T-helper 2 cell (primary cell): ENCODE measurements around the gene KCNIP1.
"Not testable (repeated sequence)": the region's sequence is repeated elsewhere in the genome, so short reads cannot be mapped to it uniquely, and the experiment has no call there.

Source experiments
- DNase-seq, 5 experiments: peaks; one replicate each; pipeline versions ENCODE4 v3.0.0 to v3.0.0-alpha.2; 2012 to 2022

KCNIP1 gene

GRCh38 chr5:170755679-170756456 is 252.0 kb downstream of the KCNIP1 start:
- no peak for DNase-seq

DNA sequence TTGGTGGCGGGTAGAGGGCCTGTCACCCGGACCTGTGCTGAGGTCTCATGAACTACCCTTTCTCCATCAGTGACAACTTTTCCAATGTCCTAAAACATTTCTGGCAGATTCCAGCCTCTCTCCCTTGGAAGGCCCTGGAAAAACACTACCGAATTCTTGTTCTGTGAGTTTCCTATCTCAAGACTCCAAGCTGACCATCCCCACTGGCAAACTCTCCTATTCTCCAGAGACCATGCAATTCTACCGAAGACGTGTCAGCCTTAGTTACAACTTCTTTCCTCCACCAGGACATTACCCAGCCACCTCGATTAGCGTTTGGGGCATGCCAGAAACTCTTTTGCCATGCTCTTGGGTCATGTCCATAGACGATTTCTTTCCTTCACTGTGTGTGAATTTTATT is 252.9 kb downstream of the KCNIP1 start:
- no peak for DNase-seq

- DNase-seq: no peak
Measured at GRCh38 chr5:170757182-170757601, 253.4 kb downstream of the KCNIP1 start.

DNA sequence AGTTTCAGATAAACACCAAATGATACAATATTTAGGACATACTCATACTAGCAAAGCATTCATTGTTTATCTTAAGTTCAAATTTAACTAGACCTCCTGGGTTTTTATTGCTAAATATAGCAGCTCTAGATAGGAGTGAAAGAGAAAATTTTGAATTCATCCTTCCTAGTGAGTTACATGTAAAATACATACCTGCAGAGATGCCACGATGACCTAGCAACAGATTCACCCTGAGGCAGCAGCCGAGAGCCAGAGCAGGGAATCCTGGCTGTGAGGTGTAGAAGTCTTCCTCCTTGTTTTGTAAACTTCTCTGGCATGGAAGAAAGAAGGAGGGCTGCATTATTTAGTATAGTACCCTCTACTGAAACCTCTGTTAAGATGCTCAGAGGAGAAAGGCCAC is 253.8 kb downstream of the KCNIP1 start:
- DNase-seq: no peak

- no peak for DNase-seq
Measured at GRCh38 chr5:170758481-170758880, 254.7 kb downstream of the KCNIP1 start.

DNA sequence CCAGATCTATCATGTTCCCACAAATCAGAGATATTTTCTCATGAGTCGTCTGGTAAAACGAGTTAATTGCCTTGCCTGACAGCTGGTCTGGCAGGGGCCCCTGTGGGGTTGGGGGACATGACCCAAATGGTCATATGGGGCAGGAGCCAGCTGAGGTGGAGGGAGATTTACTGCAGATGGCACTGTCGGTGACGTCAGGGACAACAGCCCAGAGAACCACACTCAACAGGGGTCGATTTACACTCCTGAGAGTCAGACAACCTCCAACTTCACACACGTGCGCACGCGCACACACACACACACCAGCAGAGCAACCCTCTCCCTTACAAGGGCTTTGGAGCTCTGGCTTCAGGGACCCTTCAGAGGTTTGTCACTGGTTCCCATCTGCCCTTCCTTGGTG is 256.3 kb downstream of the KCNIP1 start:
- no peak for DNase-seq

DNA sequence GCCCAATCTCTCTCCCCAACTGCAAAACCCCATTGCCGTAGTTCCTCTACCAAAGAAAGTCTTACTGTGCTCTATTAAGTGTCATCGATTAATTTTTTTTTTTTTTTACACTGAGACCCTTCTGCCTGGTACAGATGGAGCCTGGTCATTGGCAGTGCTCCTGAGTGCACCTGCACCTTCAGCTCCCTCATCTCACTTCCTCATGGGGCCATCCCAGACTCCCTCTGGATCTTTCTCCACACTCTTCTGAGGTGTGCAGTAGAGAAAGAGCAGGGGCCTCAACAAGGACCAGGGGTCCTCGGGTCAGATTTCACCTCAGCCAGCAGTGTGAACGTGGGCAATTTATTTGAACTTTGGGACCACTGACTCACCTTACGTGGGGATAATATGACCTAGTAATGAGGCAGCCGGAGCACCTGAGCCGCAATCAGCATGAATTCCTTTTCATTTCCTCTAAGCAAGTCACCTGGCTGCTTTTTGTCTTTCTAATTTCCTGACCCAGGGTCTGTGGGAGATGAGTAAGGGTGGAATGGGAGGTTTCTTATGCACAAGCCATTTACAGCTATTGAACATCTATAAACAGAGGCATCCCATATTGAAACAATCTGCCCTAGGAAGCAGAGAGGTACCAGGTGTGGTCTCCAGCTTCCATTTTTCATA is 257.4 kb downstream of the KCNIP1 start:
- DNase-seq: no peak

DNA sequence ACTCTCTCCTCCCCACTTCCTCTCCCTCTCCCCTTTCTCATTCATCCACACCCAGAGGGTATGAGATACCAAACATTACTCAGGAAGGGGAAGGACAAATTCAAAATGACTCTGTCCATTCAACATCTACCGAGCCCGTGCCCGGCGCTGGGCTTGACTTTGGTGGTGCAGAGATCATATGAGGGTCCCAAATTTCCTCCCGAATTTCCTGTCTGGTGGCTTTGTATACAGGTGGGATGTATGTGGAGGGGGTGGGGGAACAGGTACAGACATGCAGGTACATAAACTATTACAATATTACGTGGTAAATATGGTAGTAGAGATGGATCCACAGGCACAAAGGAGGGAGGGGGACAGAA is 257.9 kb downstream of the KCNIP1 start:
- no peak for DNase-seq

- DNase-seq: not testable (repeated sequence)
Measured at GRCh38 chr5:170762298-170762697, 258.5 kb downstream of the KCNIP1 start.

- DNase-seq: not testable (repeated sequence)
Measured at GRCh38 chr5:170765868-170766267, 262.0 kb downstream of the KCNIP1 start.

GRCh38 chr5:170769246-170769645 is 265.4 kb downstream of the KCNIP1 start:
- DNase-seq: no peak

- no peak for DNase-seq
Measured at GRCh38 chr5:170769898-170770416, 266.1 kb downstream of the KCNIP1 start.

DNA sequence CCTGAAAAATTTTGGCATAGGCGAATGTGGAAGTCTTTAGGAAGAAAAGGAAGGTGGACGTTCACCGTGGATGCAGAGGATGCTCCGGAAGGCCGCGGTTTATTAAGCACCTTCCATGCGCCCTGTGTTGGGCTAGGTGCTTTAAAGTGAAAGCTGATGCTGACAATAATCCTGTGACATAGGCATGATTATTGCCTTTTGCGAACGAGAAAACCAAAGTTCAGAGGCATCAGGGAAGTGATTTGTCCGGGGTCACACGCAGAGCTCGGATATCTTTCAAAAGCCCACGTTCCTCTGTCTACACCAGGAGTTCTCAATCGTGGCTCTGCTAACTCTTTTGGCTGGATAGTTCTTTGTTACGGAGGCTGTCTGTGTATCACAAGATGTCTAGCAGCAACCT is 267.7 kb downstream of the KCNIP1 start:
- DNase-seq: no peak

- no peak for DNase-seq
Measured at GRCh38 chr5:170773024-170773985, 269.5 kb downstream of the KCNIP1 start.

DNA sequence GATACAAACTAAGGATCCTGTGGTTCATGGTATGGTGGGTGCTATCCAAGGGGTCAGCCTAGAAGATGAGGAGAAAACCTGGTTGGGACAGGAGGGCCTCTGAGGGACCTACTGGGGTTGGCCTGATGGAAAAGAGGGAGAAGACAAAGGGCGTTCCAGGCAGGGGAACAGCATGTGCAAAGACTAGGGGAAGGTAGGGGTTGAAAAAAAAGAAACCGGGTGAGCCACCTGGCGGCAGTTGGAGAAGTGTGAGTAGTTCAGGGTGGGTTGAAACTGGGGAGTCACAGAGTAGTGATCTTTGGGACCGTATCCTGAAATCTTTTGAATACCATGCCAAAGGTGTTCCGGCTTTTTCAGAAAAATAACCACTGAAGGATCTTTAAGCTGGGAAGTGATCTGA is 271.0 kb downstream of the KCNIP1 start:
- DNase-seq: no peak

DNA sequence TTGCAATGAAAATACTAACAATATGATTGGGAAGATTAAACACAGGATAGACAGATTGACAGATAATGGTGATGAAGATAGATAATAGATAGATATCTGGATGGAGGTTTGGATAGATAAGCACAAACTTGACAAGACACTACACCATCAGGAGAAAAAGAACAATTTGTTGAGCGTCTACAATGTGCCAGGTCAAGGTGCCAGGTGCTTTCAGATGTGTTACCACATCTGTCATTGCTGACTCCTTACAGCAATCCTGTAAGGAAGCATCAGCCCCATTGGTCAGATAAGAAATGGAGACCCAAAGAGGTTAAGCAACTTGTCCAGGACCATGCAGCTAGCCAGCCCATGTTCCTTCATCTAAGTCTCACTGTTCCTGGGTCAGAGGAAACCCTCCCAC is 278.1 kb downstream of the KCNIP1 start:
- DNase-seq: no peak

- no peak for DNase-seq
Measured at GRCh38 chr5:170782438-170782837, 278.6 kb downstream of the KCNIP1 start.

DNA sequence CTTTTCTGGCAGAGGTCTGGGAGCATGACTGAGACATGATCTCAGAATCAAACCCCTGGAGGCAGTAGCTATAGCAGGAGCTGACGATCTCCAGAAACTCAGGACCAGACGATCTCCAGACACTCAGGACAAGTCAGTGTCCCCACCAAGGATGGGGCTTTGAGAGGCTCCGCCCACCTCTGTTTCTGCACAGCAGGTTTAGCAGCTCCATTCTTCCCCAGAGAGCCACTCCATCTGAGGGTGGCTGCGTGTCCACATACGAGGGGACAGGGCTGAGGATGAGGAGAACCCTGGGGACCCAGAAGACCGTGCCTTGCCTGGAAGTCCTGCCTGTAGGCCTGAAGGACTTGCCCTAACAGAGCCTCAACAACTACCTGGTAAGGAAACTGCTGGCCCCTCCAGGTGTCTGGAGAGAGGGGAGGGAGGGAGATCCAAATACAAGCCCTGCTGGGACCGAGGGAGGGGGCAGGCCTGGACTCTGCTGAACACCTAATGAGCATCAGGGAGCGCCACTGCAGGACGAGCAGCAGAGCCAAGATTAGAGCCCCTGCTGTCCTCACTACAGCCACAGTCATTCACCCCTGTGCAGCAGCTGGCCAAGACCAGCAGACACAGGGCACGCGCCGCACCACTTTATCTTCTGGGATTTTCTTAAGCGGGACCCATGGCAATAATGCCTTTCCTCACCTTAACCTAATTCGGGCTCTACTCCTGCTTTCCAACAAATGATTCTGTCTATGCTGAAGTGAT is 279.9 kb downstream of the KCNIP1 start, which contains the start of gene GABRP:
GABRP (plus strand) TSS at position 228 of the 750 bp plus-strand sequence. CDS start 4,891 bp downstream, outside the sequence.
- no peak for DNase-seq

GRCh38 chr5:170785416-170785815 is 281.6 kb downstream of the KCNIP1 start:
- no peak for DNase-seq
